ENCODE results near the gene DNM2.

- no peak for TF ChIP-seq CTCF (tag by site-specific recombination; IDR thresholded peaks at IDR 0.05)
- no peak for TF ChIP-seq ZNF114 (tag by site-specific recombination; IDR thresholded peaks at IDR 0.05)
- no peak for TF ChIP-seq ZNF140 (tag by site-specific recombination; IDR thresholded peaks at IDR 0.05)
- no peak for TF ChIP-seq PRDM1 (tag by site-specific recombination; IDR thresholded peaks at IDR 0.05)
- TF ChIP-seq ZEB2 (tag by site-specific recombination; IDR thresholded peaks at IDR 0.05) = no peak
- TF ChIP-seq KLF10 (tag by site-specific recombination; IDR thresholded peaks at IDR 0.05) = no peak
- no peak for TF ChIP-seq BCL11A (tag by site-specific recombination; IDR thresholded peaks at IDR 0.05; ENCODE audit: low read depth)
- TF ChIP-seq ZNF473 (tag by site-specific recombination; IDR thresholded peaks at IDR 0.05) = no peak
- TF ChIP-seq ZNF514 (tag by site-specific recombination; IDR thresholded peaks at IDR 0.05) = no peak
- TF ChIP-seq ZNF23 (tag by site-specific recombination; IDR thresholded peaks at IDR 0.05; ENCODE audit: borderline replicate concordance) = no peak
- no peak for TF ChIP-seq ZNF24 (tag by site-specific recombination; IDR thresholded peaks at IDR 0.05)
- no peak for TF ChIP-seq ZNF302 (tag by site-specific recombination; IDR thresholded peaks at IDR 0.05; ENCODE audit: low read depth)
These were observed 70.3 kb downstream of the DNM2 start for GRCh38 chr19:10788146-10788545.
